Hepatocyte (in vitro differentiated cells): ENCODE data around the gene MYO1E.

ENCODE experiments used
- EZH2phosphoT487 ChIP-seq: fragments of 200-600 bp; sonication (generic); IDR thresholded peaks from one replicate; pipeline ENCODE4 v1.6.1; 2018; ENCODE audit warnings: antibody characterized with exemption, mild to moderate bottlenecking, low read depth, moderate library complexity; ENCODE audit not compliant: unreplicated experiment, severe bottlenecking
- TF ChIP-seq, protein P1 (sequence below): fragments of 200-600 bp; sonication (generic); IDR thresholded peaks from 2 replicates; pipeline ENCODE4 v1.5.1; 2016; ENCODE audit warnings: antibody characterized with exemption, mild to moderate bottlenecking; ENCODE audit not compliant: poor library complexity

- TF ChIP-seq EZH2phosphoT487: no peak
- TF ChIP-seq, protein P1, sequence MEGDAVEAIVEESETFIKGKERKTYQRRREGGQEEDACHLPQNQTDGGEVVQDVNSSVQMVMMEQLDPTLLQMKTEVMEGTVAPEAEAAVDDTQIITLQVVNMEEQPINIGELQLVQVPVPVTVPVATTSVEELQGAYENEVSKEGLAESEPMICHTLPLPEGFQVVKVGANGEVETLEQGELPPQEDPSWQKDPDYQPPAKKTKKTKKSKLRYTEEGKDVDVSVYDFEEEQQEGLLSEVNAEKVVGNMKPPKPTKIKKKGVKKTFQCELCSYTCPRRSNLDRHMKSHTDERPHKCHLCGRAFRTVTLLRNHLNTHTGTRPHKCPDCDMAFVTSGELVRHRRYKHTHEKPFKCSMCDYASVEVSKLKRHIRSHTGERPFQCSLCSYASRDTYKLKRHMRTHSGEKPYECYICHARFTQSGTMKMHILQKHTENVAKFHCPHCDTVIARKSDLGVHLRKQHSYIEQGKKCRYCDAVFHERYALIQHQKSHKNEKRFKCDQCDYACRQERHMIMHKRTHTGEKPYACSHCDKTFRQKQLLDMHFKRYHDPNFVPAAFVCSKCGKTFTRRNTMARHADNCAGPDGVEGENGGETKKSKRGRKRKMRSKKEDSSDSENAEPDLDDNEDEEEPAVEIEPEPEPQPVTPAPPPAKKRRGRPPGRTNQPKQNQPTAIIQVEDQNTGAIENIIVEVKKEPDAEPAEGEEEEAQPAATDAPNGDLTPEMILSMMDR: no peak
These were observed 18.1 kb downstream of the MYO1E start for GRCh38 chr15:59354417-59355031.
